GM12878 (cell line): ENCODE measurements around the gene ARAP1. TPM values are rescaled to one million over a fixed set of nuclear protein-coding genes. Genes with fewer than 3 reads are reported as not detected.

Experiments
- ATAC-seq: fragments of 200-7000 bp; cut with Tn5 transposase; 3 replicates; pipeline ENCODE4 v1.9.1; 2020; ENCODE audit warnings: mild to moderate bottlenecking, moderate library complexity
- BruUV-seq: library from RNA; stranded (reverse); fragments of 400-500 nt; replicated peaks from 2 replicates; lab custom pipeline; 2021; lab: Mats Ljungman, UMichigan
- CTCF ChIA-PET: fragments of 300-600 bp; sonication (Branson Sonifier 250); formaldehyde crosslinking; extraction: SDS; loops from one replicate; lab custom pipeline; 2021; ENCODE audit warnings: inconsistent platforms; lab: Yijun Ruan, JAX
- POLR2A ChIA-PET: fragments of 350-600 bp; formaldehyde crosslinking; extraction: SDS; loops from one replicate; lab custom pipeline; 2021; ENCODE audit warnings: inconsistent platforms; lab: Charles Lee
- RAD21 ChIA-PET: fragments of 300-600 bp; sonication (Branson Sonifier 250); formaldehyde crosslinking; loops from one replicate; lab custom pipeline; 2023; ENCODE audit warnings: antibody characterized with exemption; ENCODE audit not compliant: unreplicated experiment; lab: Charles Lee
- SMC1A ChIA-PET: fragments of 300-600 bp; sonication (Branson Sonifier 250); formaldehyde crosslinking; loops from one replicate; lab custom pipeline; 2023; ENCODE audit not compliant: unreplicated experiment, uncharacterized antibody; lab: Charles Lee
- DNase-seq: peaks from one replicate; pipeline ENCODE4 v3.0.0-alpha.2; 2011; ENCODE audit warnings: low read depth, low spot score
- FAIRE-seq: peaks from 3 replicates; lab custom pipeline; 2011; peaks lifted over from hg19 to GRCh38; lab: Jason Lieb, UNC
- H2AFZ ChIP-seq: 2 replicates; pipeline ENCODE4 v1.6.0; 2011; ENCODE audit warnings: low read depth, low read length, control low read depth; ENCODE audit not compliant: control insufficient read depth
- H3K27ac ChIP-seq: 2 replicates; pipeline ENCODE4 v1.5.1; 2011; ENCODE audit warnings: control low read depth; ENCODE audit not compliant: control insufficient read depth, insufficient read depth
- H3K27me3 ChIP-seq, 2 experiments: replicated peaks in 1 of 2; 2 replicates each; pipeline versions ENCODE4 v1.6.0 to v1.6.1; 2011; ENCODE audit warnings: low read length in 1 of 2; ENCODE audit not compliant: control insufficient read depth in 2 of 2, insufficient read depth in 2 of 2
- H3K36me3 ChIP-seq, 2 experiments: 2 replicates each; pipeline ENCODE4 v1.5.1; 2011; ENCODE audit warnings: low read length in 1 of 2; ENCODE audit not compliant: control insufficient read depth in 2 of 2, insufficient read depth in 2 of 2
- H3K4me1 ChIP-seq: 2 replicates; pipeline ENCODE4 v1.6.1; 2011; ENCODE audit warnings: mild to moderate bottlenecking, low read length, moderate library complexity, mixed read lengths; ENCODE audit not compliant: control insufficient read depth, insufficient read depth
- H3K4me2 ChIP-seq: 2 replicates; pipeline ENCODE4 v1.6.0; 2011; ENCODE audit warnings: control low read depth; ENCODE audit not compliant: control insufficient read depth, insufficient read depth
- H3K4me3 ChIP-seq: fragments of 200-600 bp; sonication (generic); 2 replicates; pipeline ENCODE4 v1.5.1; 2016
- H3K79me2 ChIP-seq: 2 replicates; pipeline ENCODE4 v1.6.0; 2011; ENCODE audit warnings: low read length; ENCODE audit not compliant: control insufficient read depth, insufficient read depth
- H3K9ac ChIP-seq: 2 replicates; pipeline ENCODE4 v1.8.0; 2011; ENCODE audit warnings: low read length, control low read depth, mixed read lengths; ENCODE audit not compliant: control insufficient read depth, insufficient read depth
- H3K9me3 ChIP-seq: replicated peaks from 3 replicates; pipeline ENCODE4 v1.5.1; 2011; ENCODE audit warnings: mild to moderate bottlenecking, low read length; ENCODE audit not compliant: control insufficient read depth, insufficient read depth
- H4K20me1 ChIP-seq: 2 replicates; pipeline ENCODE4 v1.6.0; 2011; ENCODE audit not compliant: control insufficient read depth, insufficient read depth
- SP1 ChIP-seq: IDR thresholded peaks from one replicate; pipeline ENCODE4 v1.6.1; 2011; ENCODE audit warnings: low read depth, low read length
- YBX1 ChIP-seq: fragments of 450-650 bp; IDR thresholded peaks from 2 replicates; pipeline ENCODE4 v1.6.1; 2016; ENCODE audit warnings: antibody characterized with exemption
- ZNF24 ChIP-seq: fragments of 450-650 bp; IDR thresholded peaks from 2 replicates; pipeline ENCODE4 v1.6.1; 2017; ENCODE audit warnings: antibody characterized with exemption, mild to moderate bottlenecking
- WGBS: methylation state at CpG from one replicate; pipeline ENCODE4 v1.1.6; 2016; ENCODE audit warnings: low lambda C conversion rate; ENCODE audit not compliant: insufficient replicate concordance, insufficient coverage; ENCODE audit errors: missing lambda C conversion rate; 5-methylcytosine and 5-hydroxymethylcytosine counted together
- in situ Hi-C: fragments of 300-500 bp; cut with MboI; formaldehyde crosslinking; loops from 9 replicates; pipeline ENCODE4 v1.14.3; 2018; ENCODE audit warnings: mixed read lengths
- intact Hi-C: fragments of 100-400 bp; cut with micrococcal nuclease; formaldehyde crosslinking; loops from one replicate; pipeline ENCODE4 v1.14.2; 2022; ENCODE audit not compliant: unreplicated experiment
- polyA plus RNA-seq, 11 experiments: library from polyadenylated mRNA; depleted of rRNA in 4 of 11; unstranded in 6 of 11; stranded (reverse) in 5 of 11; fragments of >200 nt; fragmentation: Nextera tagmentation in 4 of 11; fragmentation: Illumina TruSeq in 1 of 11; extraction: Ambion mirVana in 4 of 11; extraction: Trizol in 1 of 11; gene quantifications; 1 replicate in 1 of 11; 2 replicates in 10 of 11; pipeline versions ENCODE4 v1.2.1 to v1.2.3, GENCODE V29; 2011 to 2016; ENCODE audit warnings: inconsistent platforms in 2 of 11, missing spikeins in 2 of 11, low read depth in 1 of 11
- total RNA-seq, 4 experiments: library from RNA; depleted of rRNA in 3 of 4; stranded (reverse); fragments of >200 nt in 3 of 4; fragmentation: Illumina TruSeq in 1 of 4; extraction: Trizol in 1 of 4; gene quantifications; 2 replicates each; pipeline versions ENCODE4 v1.2.1 to v1.2.3, GENCODE V29; 2013 to 2021
- TF ChIP-seq, protein P1 (sequence below): fragments of 450-650 bp; IDR thresholded peaks from 2 replicates; pipeline ENCODE4 v1.6.1; 2017; ENCODE audit warnings: mild to moderate bottlenecking, moderate library complexity
- TF ChIP-seq, protein P2 (sequence below): IDR thresholded peaks from 2 replicates; pipeline ENCODE4 v1.6.1; 2011; ENCODE audit warnings: low read depth, low read length, improper control_type of control experiment, borderline replicate concordance

The ARAP1 gene
- total and polyA plus RNA-seq, 10 of the 15 experiments (the other 5 are each of a cell fraction or from before 2014, with no cell fraction given), result 0.55 to 102 (median 51.0) TPM

DNA sequence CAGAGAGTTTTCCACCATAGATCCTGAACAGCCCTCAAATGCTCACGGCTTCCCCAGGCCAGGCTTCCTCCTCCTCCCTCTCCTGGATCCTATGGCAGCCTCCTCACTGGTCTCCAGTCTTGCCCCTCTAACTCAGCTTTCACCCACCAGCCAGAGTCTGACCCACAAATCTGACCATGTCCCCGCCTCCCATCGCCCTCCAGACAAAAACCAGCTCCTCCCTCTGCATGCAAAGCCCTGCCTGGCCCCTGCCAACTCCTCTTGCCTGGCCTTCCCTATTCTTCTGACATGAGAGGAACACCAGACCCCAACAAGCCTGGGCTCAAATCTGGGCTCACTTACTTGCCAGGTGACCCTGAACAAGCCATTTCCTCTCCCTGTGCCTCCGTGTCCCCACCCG is 45.6 kb downstream of the ARAP1 start:
- Histone ChIP-seq H3K4me2 (no peak overlapping the region), H3K27ac (no peak overlapping the region), H3K4me3 (no peak overlapping the region), H3K79me2 (no peaks in the 10 kb centered on the region), H3K36me3 (peaks cover 35 to 64% of the 10 kb centered on the region in 2 experiments), H3K9me3 (no peaks in the 10 kb centered on the region), H3K27me3 (no peaks in the 10 kb centered on the region), H2AFZ (no peak overlapping the region), H3K9ac (no peak overlapping the region), H3K4me1 (peaks cover 1% of the 10 kb centered on the region; the same call in 1 of the 2 replicates), H4K20me1 (no peaks in the 10 kb centered on the region)
- intact Hi-C loops, result no loop called here
- BruUV-seq, result no TSS peak
- ATAC-seq (no peak), FAIRE-seq (no peak), DNase-seq (no peak)
- 96% methylated on average over 5 of the region's 5 CpGs for WGBS
- in situ Hi-C loops, result no loop called here
- CTCF ChIA-PET, result no interaction called here
- SMC1A ChIA-PET, result no interaction called here
- RAD21 ChIA-PET, result no interaction called here
- POLR2A ChIA-PET, result no interaction called here
- no peak for TF ChIP-seq SP1
- no peak for TF ChIP-seq YBX1
- TF ChIP-seq, protein P1, sequence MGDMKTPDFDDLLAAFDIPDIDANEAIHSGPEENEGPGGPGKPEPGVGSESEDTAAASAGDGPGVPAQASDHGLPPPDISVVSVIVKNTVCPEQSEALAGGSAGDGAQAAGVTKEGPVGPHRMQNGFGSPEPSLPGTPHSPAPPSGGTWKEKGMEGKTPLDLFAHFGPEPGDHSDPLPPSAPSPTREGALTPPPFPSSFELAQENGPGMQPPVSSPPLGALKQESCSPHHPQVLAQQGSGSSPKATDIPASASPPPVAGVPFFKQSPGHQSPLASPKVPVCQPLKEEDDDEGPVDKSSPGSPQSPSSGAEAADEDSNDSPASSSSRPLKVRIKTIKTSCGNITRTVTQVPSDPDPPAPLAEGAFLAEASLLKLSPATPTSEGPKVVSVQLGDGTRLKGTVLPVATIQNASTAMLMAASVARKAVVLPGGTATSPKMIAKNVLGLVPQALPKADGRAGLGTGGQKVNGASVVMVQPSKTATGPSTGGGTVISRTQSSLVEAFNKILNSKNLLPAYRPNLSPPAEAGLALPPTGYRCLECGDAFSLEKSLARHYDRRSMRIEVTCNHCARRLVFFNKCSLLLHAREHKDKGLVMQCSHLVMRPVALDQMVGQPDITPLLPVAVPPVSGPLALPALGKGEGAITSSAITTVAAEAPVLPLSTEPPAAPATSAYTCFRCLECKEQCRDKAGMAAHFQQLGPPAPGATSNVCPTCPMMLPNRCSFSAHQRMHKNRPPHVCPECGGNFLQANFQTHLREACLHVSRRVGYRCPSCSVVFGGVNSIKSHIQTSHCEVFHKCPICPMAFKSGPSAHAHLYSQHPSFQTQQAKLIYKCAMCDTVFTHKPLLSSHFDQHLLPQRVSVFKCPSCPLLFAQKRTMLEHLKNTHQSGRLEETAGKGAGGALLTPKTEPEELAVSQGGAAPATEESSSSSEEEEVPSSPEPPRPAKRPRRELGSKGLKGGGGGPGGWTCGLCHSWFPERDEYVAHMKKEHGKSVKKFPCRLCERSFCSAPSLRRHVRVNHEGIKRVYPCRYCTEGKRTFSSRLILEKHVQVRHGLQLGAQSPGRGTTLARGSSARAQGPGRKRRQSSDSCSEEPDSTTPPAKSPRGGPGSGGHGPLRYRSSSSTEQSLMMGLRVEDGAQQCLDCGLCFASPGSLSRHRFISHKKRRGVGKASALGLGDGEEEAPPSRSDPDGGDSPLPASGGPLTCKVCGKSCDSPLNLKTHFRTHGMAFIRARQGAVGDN, result no peak
- TF ChIP-seq ZNF24, result no peak
- TF ChIP-seq, protein P2, sequence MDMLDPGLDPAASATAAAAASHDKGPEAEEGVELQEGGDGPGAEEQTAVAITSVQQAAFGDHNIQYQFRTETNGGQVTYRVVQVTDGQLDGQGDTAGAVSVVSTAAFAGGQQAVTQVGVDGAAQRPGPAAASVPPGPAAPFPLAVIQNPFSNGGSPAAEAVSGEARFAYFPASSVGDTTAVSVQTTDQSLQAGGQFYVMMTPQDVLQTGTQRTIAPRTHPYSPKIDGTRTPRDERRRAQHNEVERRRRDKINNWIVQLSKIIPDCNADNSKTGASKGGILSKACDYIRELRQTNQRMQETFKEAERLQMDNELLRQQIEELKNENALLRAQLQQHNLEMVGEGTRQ, result no peak
